ENCODE measurements around the gene TIAM2. TPM values are rescaled to one million over a fixed set of nuclear protein-coding genes. Genes with fewer than 3 reads are reported as not detected.

TIAM2 gene
- total RNA-seq, 2 experiments from 2014 or later, result 5.4 to 6.2 TPM

GRCh38 chr6:154956771-154957522 is 38.2 kb upstream of the TIAM2 start:
- no peaks in the 10 kb centered on the region for H4K20me1 ChIP-seq (ENCODE audit: insufficient read depth, low read length)
- H3K9me2 ChIP-seq (ENCODE audit: insufficient read depth, low read length), result no peaks in the 10 kb centered on the region
- CTCF ChIA-PET (ENCODE audit: unreplicated experiment), result no interaction called here
- BruUV-seq (replicated peaks), result no TSS peak
- no peak overlapping the region for H2AFZ ChIP-seq (ENCODE audit: low read length)
- H3K79me2 ChIP-seq (ENCODE audit: insufficient read depth, low read depth, low read length), result no peaks in the 10 kb centered on the region
- H3K36me3 ChIP-seq (ENCODE audit: insufficient read depth, low read length), result no peaks in the 10 kb centered on the region
- POLR2A ChIA-PET, result interaction anchor here (0.7 kb wide), 1 partner anchor 13 kb away, joined by 3 read pairs; no protein-coding TSS in a partner anchor
- no peak for DNase-seq (ENCODE audit: low spot score)
- H3K27ac ChIP-seq (ENCODE audit: low read depth, low read length, poor library complexity, severe bottlenecking), result no peak overlapping the region
- intact Hi-C loops (cut with micrococcal nuclease; ENCODE audit: unreplicated experiment), result no loop called here
- H3K4me1 ChIP-seq (ENCODE audit: insufficient read depth, low read length, poor library complexity, severe bottlenecking), result peaks cover 23% of the 10 kb centered on the region
- H3K4me2 ChIP-seq (ENCODE audit: low read length), result no peak overlapping the region
- no peaks in the 10 kb centered on the region for H3K9me3 ChIP-seq (ENCODE audit: low read length)
- TF ChIP-seq, protein P1, sequence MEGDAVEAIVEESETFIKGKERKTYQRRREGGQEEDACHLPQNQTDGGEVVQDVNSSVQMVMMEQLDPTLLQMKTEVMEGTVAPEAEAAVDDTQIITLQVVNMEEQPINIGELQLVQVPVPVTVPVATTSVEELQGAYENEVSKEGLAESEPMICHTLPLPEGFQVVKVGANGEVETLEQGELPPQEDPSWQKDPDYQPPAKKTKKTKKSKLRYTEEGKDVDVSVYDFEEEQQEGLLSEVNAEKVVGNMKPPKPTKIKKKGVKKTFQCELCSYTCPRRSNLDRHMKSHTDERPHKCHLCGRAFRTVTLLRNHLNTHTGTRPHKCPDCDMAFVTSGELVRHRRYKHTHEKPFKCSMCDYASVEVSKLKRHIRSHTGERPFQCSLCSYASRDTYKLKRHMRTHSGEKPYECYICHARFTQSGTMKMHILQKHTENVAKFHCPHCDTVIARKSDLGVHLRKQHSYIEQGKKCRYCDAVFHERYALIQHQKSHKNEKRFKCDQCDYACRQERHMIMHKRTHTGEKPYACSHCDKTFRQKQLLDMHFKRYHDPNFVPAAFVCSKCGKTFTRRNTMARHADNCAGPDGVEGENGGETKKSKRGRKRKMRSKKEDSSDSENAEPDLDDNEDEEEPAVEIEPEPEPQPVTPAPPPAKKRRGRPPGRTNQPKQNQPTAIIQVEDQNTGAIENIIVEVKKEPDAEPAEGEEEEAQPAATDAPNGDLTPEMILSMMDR (conservative IDR thresholded peaks at IDR 0.05; ENCODE audit: low read length), result 0 out of 2 replicates have a peak, but pooled peaks have one; percentile 17
- no peak for TF ChIP-seq EZH2phosphoT487 (IDR thresholded peaks at IDR 0.05; ENCODE audit: borderline replicate concordance, low read depth, low read length)
- H3K4me3 ChIP-seq (ENCODE audit: low read depth, low read length, poor library complexity, severe bottlenecking), result no peak overlapping the region

GRCh38 chr6:154958469-154958868 is 36.6 kb upstream of the TIAM2 start:
- peaks cover 8% of the 10 kb centered on the region for H3K4me1 ChIP-seq (ENCODE audit: insufficient read depth, low read length, poor library complexity, severe bottlenecking)
- no peak overlapping the region for H3K4me2 ChIP-seq (ENCODE audit: low read length)
- TF ChIP-seq EZH2phosphoT487 (IDR thresholded peaks at IDR 0.05; ENCODE audit: borderline replicate concordance, low read depth, low read length), result no peak
- TF ChIP-seq, protein P1 (conservative IDR thresholded peaks at IDR 0.05; ENCODE audit: low read length), result no peak
- no peak overlapping the region for H2AFZ ChIP-seq (ENCODE audit: low read length)
- no peaks in the 10 kb centered on the region for H3K9me3 ChIP-seq (ENCODE audit: low read length)
- no peaks in the 10 kb centered on the region for H3K9me2 ChIP-seq (ENCODE audit: insufficient read depth, low read length)
- H3K4me3 ChIP-seq (ENCODE audit: low read depth, low read length, poor library complexity, severe bottlenecking), result no peak overlapping the region
- CTCF ChIA-PET (ENCODE audit: unreplicated experiment), result no interaction called here
- H3K36me3 ChIP-seq (ENCODE audit: insufficient read depth, low read length), result no peaks in the 10 kb centered on the region
- POLR2A ChIA-PET, result interaction anchor here (0.6 kb wide), 1 partner anchor 569 kb away, joined by 3 read pairs; no protein-coding TSS in a partner anchor
- no TSS peak for BruUV-seq (replicated peaks)
- H4K20me1 ChIP-seq (ENCODE audit: insufficient read depth, low read length), result no peaks in the 10 kb centered on the region
- intact Hi-C loops (cut with micrococcal nuclease; ENCODE audit: unreplicated experiment), result no loop called here
- H3K27ac ChIP-seq (ENCODE audit: low read depth, low read length, poor library complexity, severe bottlenecking), result no peak overlapping the region
- no peaks in the 10 kb centered on the region for H3K79me2 ChIP-seq (ENCODE audit: insufficient read depth, low read depth, low read length)
- no peak for DNase-seq (ENCODE audit: low spot score)

DNA sequence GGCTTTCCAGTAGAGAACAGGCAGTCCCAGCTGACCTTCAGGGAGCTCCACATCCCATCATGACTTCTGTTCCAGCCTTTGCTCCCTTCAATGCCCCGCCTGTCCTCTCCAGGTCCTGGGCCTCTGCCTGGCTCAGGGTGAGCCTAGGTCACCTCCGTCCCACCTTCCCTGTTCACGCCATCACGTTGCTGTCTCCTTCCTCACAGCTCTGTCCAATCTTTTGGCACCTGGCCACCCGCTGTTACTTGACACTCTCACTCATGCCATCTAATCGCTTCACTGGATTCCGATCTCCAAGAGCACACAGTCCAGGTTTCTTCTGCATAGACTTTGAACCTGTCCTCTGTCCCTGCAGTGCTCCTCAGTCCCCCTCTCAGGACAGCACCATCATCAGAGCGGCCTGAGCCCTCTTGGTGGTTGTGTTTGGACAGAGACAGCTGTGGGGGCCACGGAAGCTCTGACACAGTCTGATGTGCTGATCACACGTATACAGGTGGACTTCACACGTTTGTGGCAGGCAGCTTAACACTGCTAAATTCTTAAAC is 34.7 kb upstream of the TIAM2 start:
- intact Hi-C loops (cut with micrococcal nuclease; ENCODE audit: unreplicated experiment), result no loop called here
- TF ChIP-seq, protein P1 (conservative IDR thresholded peaks at IDR 0.05; ENCODE audit: low read length), result no peak
- no peak for TF ChIP-seq EZH2phosphoT487 (IDR thresholded peaks at IDR 0.05; ENCODE audit: borderline replicate concordance, low read depth, low read length)
- BruUV-seq (replicated peaks), result no TSS peak
- H3K27ac ChIP-seq (ENCODE audit: low read depth, low read length, poor library complexity, severe bottlenecking), result no peak overlapping the region
- H3K36me3 ChIP-seq (ENCODE audit: insufficient read depth, low read length), result no peaks in the 10 kb centered on the region
- H2AFZ ChIP-seq (ENCODE audit: low read length), result no peak overlapping the region
- H3K4me1 ChIP-seq (ENCODE audit: insufficient read depth, low read length, poor library complexity, severe bottlenecking), result no peaks in the 10 kb centered on the region
- ChIA-PET POLR2A (no interaction called here), CTCF (ENCODE audit: unreplicated experiment) (no interaction called here)
- no peaks in the 10 kb centered on the region for H3K9me3 ChIP-seq (ENCODE audit: low read length)
- no peaks in the 10 kb centered on the region for H3K9me2 ChIP-seq (ENCODE audit: insufficient read depth, low read length)
- H4K20me1 ChIP-seq (ENCODE audit: insufficient read depth, low read length), result no peaks in the 10 kb centered on the region
- no peaks in the 10 kb centered on the region for H3K79me2 ChIP-seq (ENCODE audit: insufficient read depth, low read depth, low read length)
- no peak for DNase-seq (ENCODE audit: low spot score)
- no peak overlapping the region for H3K4me2 ChIP-seq (ENCODE audit: low read length)
- no peak overlapping the region for H3K4me3 ChIP-seq (ENCODE audit: low read depth, low read length, poor library complexity, severe bottlenecking)
